ENCODE data around the gene PTPRG. TPM values are rescaled to one million over a fixed set of nuclear protein-coding genes. Genes with fewer than 3 reads are reported as not detected.

Gene PTPRG
- total RNA-seq, 1 donor from 2014 or later = 25.2 TPM

DNA sequence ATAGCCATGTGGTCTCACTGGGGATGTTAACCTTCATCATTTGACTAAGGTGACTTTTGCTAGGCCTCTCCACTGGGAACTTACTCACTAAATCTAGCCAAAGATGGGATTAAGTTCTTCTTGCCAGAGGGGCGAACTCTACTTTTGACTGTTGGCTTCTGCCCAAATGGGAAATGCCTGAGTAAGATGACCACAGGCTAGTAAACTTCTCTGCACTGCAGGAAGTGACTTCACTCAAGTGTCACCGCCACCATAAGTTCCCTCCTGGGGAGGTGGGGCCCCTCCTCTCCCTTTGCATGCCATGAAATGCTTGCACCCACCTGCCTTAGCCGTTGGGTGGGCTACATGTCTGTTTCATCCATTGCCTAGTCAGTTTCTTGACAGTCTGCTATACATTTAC is 423.6 kb downstream of the PTPRG start:
- H3K4me3 ChIP-seq (ENCODE audit: low read depth, low read length) = no peak overlapping the region
- H3K27me3 ChIP-seq (ENCODE audit: control insufficient read depth, insufficient read depth, low read length) = no peaks in the 10 kb centered on the region
- TF ChIP-seq, protein P1, sequence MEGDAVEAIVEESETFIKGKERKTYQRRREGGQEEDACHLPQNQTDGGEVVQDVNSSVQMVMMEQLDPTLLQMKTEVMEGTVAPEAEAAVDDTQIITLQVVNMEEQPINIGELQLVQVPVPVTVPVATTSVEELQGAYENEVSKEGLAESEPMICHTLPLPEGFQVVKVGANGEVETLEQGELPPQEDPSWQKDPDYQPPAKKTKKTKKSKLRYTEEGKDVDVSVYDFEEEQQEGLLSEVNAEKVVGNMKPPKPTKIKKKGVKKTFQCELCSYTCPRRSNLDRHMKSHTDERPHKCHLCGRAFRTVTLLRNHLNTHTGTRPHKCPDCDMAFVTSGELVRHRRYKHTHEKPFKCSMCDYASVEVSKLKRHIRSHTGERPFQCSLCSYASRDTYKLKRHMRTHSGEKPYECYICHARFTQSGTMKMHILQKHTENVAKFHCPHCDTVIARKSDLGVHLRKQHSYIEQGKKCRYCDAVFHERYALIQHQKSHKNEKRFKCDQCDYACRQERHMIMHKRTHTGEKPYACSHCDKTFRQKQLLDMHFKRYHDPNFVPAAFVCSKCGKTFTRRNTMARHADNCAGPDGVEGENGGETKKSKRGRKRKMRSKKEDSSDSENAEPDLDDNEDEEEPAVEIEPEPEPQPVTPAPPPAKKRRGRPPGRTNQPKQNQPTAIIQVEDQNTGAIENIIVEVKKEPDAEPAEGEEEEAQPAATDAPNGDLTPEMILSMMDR (IDR thresholded peaks at IDR 0.05; ENCODE audit: insufficient read depth, low read length, poor library complexity, severe bottlenecking) = no peak
- DNase-seq (ENCODE audit: low read depth) = no peak
- H3K36me3 ChIP-seq (ENCODE audit: control insufficient read depth, insufficient read depth, low read length) = no peaks in the 10 kb centered on the region

DNA sequence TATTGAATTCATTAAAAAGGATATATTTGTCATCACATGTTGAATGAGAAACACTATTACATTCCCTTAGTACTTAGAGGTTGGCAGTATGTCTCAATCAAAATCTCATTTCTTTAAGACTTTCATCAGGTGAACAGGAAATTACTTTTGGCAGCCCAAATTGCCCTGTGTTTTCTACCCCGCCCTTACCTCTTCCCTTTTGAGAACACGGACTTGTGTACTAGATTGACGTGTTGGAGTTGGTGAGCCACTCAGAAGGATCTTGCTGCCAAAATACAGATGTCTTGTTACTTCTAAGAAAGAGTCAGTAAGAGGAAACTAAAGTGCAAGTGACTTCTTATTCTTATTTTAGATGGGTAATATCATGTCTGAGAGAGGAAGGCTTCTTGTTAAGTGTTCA is 425.1 kb downstream of the PTPRG start:
- DNase-seq (ENCODE audit: low read depth) = no peak
- no peaks in the 10 kb centered on the region for H3K27me3 ChIP-seq (ENCODE audit: control insufficient read depth, insufficient read depth, low read length)
- no peaks in the 10 kb centered on the region for H3K36me3 ChIP-seq (ENCODE audit: control insufficient read depth, insufficient read depth, low read length)
- H3K4me3 ChIP-seq (ENCODE audit: low read depth, low read length) = no peak overlapping the region
- TF ChIP-seq, protein P1 (IDR thresholded peaks at IDR 0.05; ENCODE audit: insufficient read depth, low read length, poor library complexity, severe bottlenecking) = no peak

DNA sequence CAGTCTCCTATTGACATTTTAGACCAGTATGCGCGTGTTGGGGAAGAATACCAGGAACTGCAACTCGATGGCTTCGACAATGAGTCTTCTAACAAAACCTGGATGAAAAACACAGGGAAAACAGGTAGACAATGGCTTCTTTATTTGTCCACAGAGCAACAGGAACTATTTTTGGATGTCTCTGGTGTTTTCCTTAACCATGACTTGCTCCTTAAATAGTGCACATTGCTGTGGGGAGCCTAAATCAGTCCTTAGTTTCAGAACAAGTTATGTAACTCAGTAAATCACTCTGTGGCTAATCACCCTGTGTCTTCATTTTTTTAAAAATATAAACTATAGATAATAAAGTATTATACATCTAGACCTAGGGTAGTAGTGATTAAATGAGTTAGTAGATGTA is 428.3 kb downstream of the PTPRG start:
- DNase-seq (ENCODE audit: low read depth) = no peak
- no peaks in the 10 kb centered on the region for H3K27me3 ChIP-seq (ENCODE audit: control insufficient read depth, insufficient read depth, low read length)
- TF ChIP-seq, protein P1 (IDR thresholded peaks at IDR 0.05; ENCODE audit: insufficient read depth, low read length, poor library complexity, severe bottlenecking) = no peak
- no peaks in the 10 kb centered on the region for H3K36me3 ChIP-seq (ENCODE audit: control insufficient read depth, insufficient read depth, low read length)
- no peak overlapping the region for H3K4me3 ChIP-seq (ENCODE audit: low read depth, low read length)

DNA sequence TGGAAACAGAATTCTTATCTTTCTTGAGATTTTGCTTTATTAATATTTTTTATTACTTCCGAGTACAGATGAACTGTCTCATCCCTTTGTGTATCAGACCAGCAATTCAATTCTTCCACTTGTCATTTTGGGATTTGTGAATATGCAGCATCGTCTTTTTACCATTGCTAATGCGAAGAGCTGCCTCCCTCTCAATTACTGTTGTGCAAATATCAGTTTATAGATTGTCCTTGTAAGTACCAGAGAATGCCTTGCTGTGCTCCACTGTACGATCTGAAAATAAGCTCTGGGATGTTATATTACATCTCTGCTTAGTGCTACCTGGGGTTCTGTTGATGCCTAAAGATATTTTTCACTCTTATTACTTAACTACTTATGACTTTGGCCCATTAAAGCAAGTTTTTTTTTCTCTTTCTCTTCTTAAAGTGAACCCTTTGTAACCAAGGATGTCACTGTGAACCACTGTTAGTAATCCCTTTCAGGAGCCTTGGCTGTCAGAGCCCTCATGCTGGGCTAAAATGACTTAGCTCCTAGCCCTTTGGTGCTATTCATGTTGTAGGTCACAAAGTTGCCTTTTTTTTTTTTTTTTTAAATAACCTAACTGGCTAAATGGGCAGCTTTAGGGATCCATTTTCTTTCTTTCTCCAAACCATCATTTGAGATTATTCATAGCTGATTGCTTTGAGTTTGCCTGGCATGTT is 429.1 kb downstream of the PTPRG start:
- DNase-seq (ENCODE audit: low read depth) = no peak
- H3K27me3 ChIP-seq (ENCODE audit: control insufficient read depth, insufficient read depth, low read length) = no peaks in the 10 kb centered on the region
- no peaks in the 10 kb centered on the region for H3K36me3 ChIP-seq (ENCODE audit: control insufficient read depth, insufficient read depth, low read length)
- TF ChIP-seq, protein P1 (IDR thresholded peaks at IDR 0.05; ENCODE audit: insufficient read depth, low read length, poor library complexity, severe bottlenecking) = no peak
- H3K4me3 ChIP-seq (ENCODE audit: low read depth, low read length) = no peak overlapping the region

DNA sequence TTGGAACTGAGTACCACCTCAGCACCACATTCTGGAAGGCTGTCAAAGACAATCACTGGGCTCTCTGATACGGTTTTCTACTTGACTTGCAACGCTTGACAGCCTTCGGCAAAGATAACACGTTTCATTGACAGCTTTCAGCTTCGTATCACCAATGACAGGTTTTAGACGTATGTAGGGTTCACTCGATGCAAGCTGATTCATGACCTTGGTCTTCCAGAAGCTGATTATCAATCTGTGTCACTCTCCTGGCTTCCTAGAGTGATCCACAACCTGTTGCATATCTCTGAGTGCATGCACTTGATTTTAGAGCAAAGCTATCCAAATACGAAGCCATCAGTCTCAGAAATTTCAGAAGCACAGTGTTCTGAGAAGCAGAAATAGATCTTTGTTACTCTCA is 430.3 kb downstream of the PTPRG start:
- DNase-seq (ENCODE audit: low read depth) = no peak
- Histone ChIP-seq H3K27me3 (ENCODE audit: control insufficient read depth, insufficient read depth, low read length) (no peaks in the 10 kb centered on the region), H3K4me3 (ENCODE audit: low read depth, low read length) (no peak overlapping the region), H3K36me3 (ENCODE audit: control insufficient read depth, insufficient read depth, low read length) (no peaks in the 10 kb centered on the region)
- TF ChIP-seq, protein P1 (IDR thresholded peaks at IDR 0.05; ENCODE audit: insufficient read depth, low read length, poor library complexity, severe bottlenecking) = no peak

DNA sequence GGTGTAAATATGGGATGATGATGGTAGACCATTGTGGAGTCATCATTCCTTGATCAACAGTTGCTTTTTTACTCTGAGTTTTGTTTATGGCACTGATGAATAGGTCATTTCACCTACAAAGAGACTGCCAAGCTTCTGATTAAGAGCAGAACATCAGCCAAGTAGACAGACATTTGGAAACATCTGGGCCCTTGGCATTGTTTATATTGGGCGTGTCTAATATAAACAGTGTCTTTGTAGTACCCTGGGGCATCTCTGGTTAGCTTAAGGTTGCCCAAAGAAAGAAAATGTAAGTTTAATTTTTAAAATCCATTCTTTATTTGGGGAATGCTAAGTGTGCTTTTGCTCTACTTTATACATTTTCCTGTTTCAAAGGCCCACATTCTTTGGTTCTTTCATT is 435.0 kb downstream of the PTPRG start:
- Histone ChIP-seq H3K27me3 (ENCODE audit: control insufficient read depth, insufficient read depth, low read length) (no peaks in the 10 kb centered on the region), H3K4me3 (ENCODE audit: low read depth, low read length) (no peak overlapping the region), H3K36me3 (ENCODE audit: control insufficient read depth, insufficient read depth, low read length) (no peaks in the 10 kb centered on the region)
- DNase-seq (ENCODE audit: low read depth) = no peak
- TF ChIP-seq, protein P1 (IDR thresholded peaks at IDR 0.05; ENCODE audit: insufficient read depth, low read length, poor library complexity, severe bottlenecking) = no peak
